ENCODE results near the gene PCBP3.
A peak's percentile ranks its signal among the peaks of the same experiment; 100 is the strongest.

- peak; percentile 26 to 62 (median 53) for TF ChIP-seq CTCF (IDR thresholded peaks at IDR 0.05)
- no peak for TF ChIP-seq POLR2A (IDR thresholded peaks at IDR 0.05)
Measured at GRCh38 chr21:45973475-45974072, 330.0 kb downstream of the PCBP3 start.
